LNCAP (cell line): ENCODE data around the gene APBB1IP.

Source experiments
- CTCF ChIP-seq: fragments of 450-650 bp; IDR thresholded peaks from 2 replicates; pipeline ENCODE4 v1.5.1; 2017; ENCODE audit warnings: mild to moderate bottlenecking

Gene APBB1IP

GRCh38 chr10:26457088-26457487 is 18.9 kb downstream of the APBB1IP start:
- TF ChIP-seq CTCF: no peak

- TF ChIP-seq CTCF: no peak
These were observed 22.6 kb downstream of the APBB1IP start for GRCh38 chr10:26460736-26461135.

GRCh38 chr10:26463986-26464385 is 25.8 kb downstream of the APBB1IP start:
- TF ChIP-seq CTCF: no peak

GRCh38 chr10:26464632-26465280 is 26.6 kb downstream of the APBB1IP start:
- TF ChIP-seq CTCF: no peak

- no peak for TF ChIP-seq CTCF
These were observed 29.5 kb downstream of the APBB1IP start for GRCh38 chr10:26467639-26468038.

GRCh38 chr10:26468291-26468690 is 30.1 kb downstream of the APBB1IP start:
- TF ChIP-seq CTCF: no peak

GRCh38 chr10:26468700-26469099 is 30.6 kb downstream of the APBB1IP start:
- TF ChIP-seq CTCF: no peak

- TF ChIP-seq CTCF: no peak
These were observed 34.3 kb downstream of the APBB1IP start for GRCh38 chr10:26472492-26472778.
